ENCODE measurements around the gene FITM2. TPM values are rescaled to one million over a fixed set of nuclear protein-coding genes. Genes with fewer than 3 reads are reported as not detected.

Gene FITM2
- total and polyA plus RNA-seq, 3 experiments from 2014 or later: 1.3 to 2.5 (median 2.4) TPM

DNA sequence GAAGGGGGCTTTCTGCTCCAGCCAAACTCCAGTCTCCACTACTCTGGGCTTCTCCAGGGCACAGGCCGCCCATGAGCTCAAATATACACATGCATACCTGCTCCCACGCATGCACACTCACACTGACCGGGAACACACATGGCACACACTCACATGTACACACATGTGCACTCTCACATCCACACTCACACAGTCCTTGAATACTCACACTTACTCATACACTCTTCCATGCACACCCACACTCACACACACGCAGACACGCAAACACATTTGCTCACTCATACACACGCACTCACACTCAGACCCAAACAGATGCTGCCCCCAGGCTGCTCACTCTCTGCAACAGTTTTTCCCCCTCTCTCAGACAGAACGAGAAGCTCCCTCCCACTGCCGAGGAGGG is 56.9 kb downstream of the FITM2 start:
- H3K4me3 Mint-ChIP-seq: no peak overlapping the region
- CTCF ChIA-PET: interaction anchor here (0.8 to 1.4 kb wide), 4 partner anchors 8 to 57 kb away, joined by 3 to 4 read pairs (median 4); partner anchors contain the start of gene FITM2
- no peak for DNase-seq
- Histone ChIP-seq H3K27ac (ENCODE audit: low read depth, low read length) (no peak overlapping the region), H3K9me3 (ENCODE audit: low read length) (no peaks in the 10 kb centered on the region), H3K27me3 (ENCODE audit: insufficient read depth, low read length, poor library complexity, severe bottlenecking) (no peaks in the 10 kb centered on the region), H3K36me3 (ENCODE audit: insufficient read depth, low read length) (no peaks in the 10 kb centered on the region), H3K4me3 (ENCODE audit: low read length) (no peak overlapping the region), H3K4me1 (ENCODE audit: insufficient read depth, low read length) (no peaks in the 10 kb centered on the region)
- POLR2A ChIA-PET: no interaction called here
- H3K27ac Mint-ChIP-seq: no peak overlapping the region
- H3K4me1 Mint-ChIP-seq: no peaks in the 10 kb centered on the region
- H3K27me3 Mint-ChIP-seq: peaks cover 15 to 16% of the 10 kb centered on the region in 2 donors
- H3K36me3 Mint-ChIP-seq: no peaks in the 10 kb centered on the region
- H3K9me3 Mint-ChIP-seq: no peaks in the 10 kb centered on the region

DNA sequence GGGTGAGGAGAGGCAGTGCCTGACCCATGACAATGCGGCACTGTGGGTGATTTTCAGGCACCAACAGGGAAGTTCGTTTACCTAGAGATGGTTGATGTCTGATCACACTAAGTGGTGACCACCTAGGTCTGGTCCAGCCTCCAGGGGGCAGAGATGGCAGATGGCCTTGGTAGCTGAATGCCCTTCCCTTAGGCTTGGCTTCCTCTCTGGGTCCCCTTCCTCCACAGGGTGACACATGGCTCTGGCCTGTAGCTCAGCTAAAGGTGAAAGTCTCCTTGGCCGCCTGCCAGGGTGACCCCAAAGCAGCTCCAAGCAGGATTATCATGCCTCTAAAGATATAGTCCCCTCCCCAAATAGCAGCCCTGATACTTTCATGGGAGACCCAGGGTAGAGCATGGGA is 57.5 kb downstream of the FITM2 start:
- no peak overlapping the region for H3K27ac Mint-ChIP-seq
- ChIA-PET POLR2A (no interaction called here), CTCF (interaction anchor here (1.1 to 1.4 kb wide), 2 partner anchors 20 to 58 kb away, joined by 3 to 4 read pairs; partner anchors contain the start of gene FITM2)
- Histone ChIP-seq H3K9me3 (ENCODE audit: low read length) (no peaks in the 10 kb centered on the region), H3K36me3 (ENCODE audit: insufficient read depth, low read length) (no peaks in the 10 kb centered on the region), H3K27me3 (ENCODE audit: insufficient read depth, low read length, poor library complexity, severe bottlenecking) (peaks cover 2% of the 10 kb centered on the region), H3K4me3 (ENCODE audit: low read length) (no peak overlapping the region), H3K4me1 (ENCODE audit: insufficient read depth, low read length) (no peaks in the 10 kb centered on the region), H3K27ac (ENCODE audit: low read depth, low read length) (no peak overlapping the region)
- no peaks in the 10 kb centered on the region for H3K9me3 Mint-ChIP-seq
- H3K36me3 Mint-ChIP-seq: no peaks in the 10 kb centered on the region
- H3K4me3 Mint-ChIP-seq: no peak overlapping the region
- no peaks in the 10 kb centered on the region for H3K4me1 Mint-ChIP-seq
- peaks cover 15 to 21% of the 10 kb centered on the region in 2 donors for H3K27me3 Mint-ChIP-seq
- no peak for DNase-seq

Other genes with a start within 250 kb of the FITM2 start
- not detected for gene JPH2, start 124.0 kb downstream of the FITM2 start, total RNA-seq
- gene JPH2, start 124.0 kb downstream of the FITM2 start, polyA plus RNA-seq: not detected
- 10 to 100 TPM; 24.8 to 25.7 TPM for gene OSER1, start 100.4 kb downstream of the FITM2 start, total RNA-seq
- 35.1 TPM for gene OSER1, start 100.4 kb downstream of the FITM2 start, polyA plus RNA-seq
- not detected for gene GDAP1L1, start 63.9 kb downstream of the FITM2 start, total RNA-seq
- gene GDAP1L1, start 63.9 kb downstream of the FITM2 start, polyA plus RNA-seq: not detected
- not detected for gene R3HDML, start 25.8 kb upstream of the FITM2 start, total RNA-seq
- gene R3HDML, start 25.8 kb upstream of the FITM2 start, polyA plus RNA-seq: not detected
- not detected for gene HNF4A, start 44.5 kb upstream of the FITM2 start, total RNA-seq
- not detected for gene HNF4A, start 44.5 kb upstream of the FITM2 start, polyA plus RNA-seq
- gene TTPAL, start 164.7 kb upstream of the FITM2 start, total RNA-seq: 10 to 100 TPM; 29.3 to 31.6 TPM
- gene TTPAL, start 164.7 kb upstream of the FITM2 start, polyA plus RNA-seq: 15.9 TPM
- 10 to 100 TPM; 59.9 to 61.6 TPM for gene SERINC3, start 210.9 kb upstream of the FITM2 start, total RNA-seq
- 204 TPM for gene SERINC3, start 210.9 kb upstream of the FITM2 start, polyA plus RNA-seq